Mesodermal cell (in vitro differentiated cells): ENCODE measurements around the gene DNAH1.

Experiments
- H3K27ac ChIP-seq: 2 replicates; pipeline ENCODE4 v1.7.0; 2013; ENCODE audit warnings: mild to moderate bottlenecking, low read depth, low read length, moderate library complexity; ENCODE audit not compliant: severe bottlenecking
- H3K36me3 ChIP-seq: 2 replicates; pipeline ENCODE4 v1.7.1; 2013; ENCODE audit warnings: mild to moderate bottlenecking, low read length, moderate library complexity; ENCODE audit not compliant: control insufficient read depth, insufficient read depth
- H3K4me1 ChIP-seq: one replicate; pipeline ENCODE4 v1.7.1; 2013; ENCODE audit warnings: mild to moderate bottlenecking, low read length; ENCODE audit not compliant: insufficient read depth, control insufficient read depth, poor library complexity, severe bottlenecking
- H3K4me3 ChIP-seq: 2 replicates; pipeline ENCODE4 v1.7.0; 2013; ENCODE audit warnings: low read length, control low read depth, mild to moderate bottlenecking; ENCODE audit not compliant: insufficient read depth, poor library complexity, severe bottlenecking; ENCODE audit errors: extremely low read depth
- H3K9me3 ChIP-seq: 2 replicates; pipeline ENCODE4 v1.7.1; 2013; ENCODE audit warnings: mild to moderate bottlenecking, low read length, moderate library complexity; ENCODE audit not compliant: control insufficient read depth
- WGBS, 2 experiments: methylation state at CpG; one replicate each; pipeline ENCODE4 v1.1.5; 2013; ENCODE audit warnings: missing lambda C conversion rate in 2 of 2; ENCODE audit not compliant: insufficient coverage in 2 of 2; 5-methylcytosine and 5-hydroxymethylcytosine counted together

Gene DNAH1

DNA sequence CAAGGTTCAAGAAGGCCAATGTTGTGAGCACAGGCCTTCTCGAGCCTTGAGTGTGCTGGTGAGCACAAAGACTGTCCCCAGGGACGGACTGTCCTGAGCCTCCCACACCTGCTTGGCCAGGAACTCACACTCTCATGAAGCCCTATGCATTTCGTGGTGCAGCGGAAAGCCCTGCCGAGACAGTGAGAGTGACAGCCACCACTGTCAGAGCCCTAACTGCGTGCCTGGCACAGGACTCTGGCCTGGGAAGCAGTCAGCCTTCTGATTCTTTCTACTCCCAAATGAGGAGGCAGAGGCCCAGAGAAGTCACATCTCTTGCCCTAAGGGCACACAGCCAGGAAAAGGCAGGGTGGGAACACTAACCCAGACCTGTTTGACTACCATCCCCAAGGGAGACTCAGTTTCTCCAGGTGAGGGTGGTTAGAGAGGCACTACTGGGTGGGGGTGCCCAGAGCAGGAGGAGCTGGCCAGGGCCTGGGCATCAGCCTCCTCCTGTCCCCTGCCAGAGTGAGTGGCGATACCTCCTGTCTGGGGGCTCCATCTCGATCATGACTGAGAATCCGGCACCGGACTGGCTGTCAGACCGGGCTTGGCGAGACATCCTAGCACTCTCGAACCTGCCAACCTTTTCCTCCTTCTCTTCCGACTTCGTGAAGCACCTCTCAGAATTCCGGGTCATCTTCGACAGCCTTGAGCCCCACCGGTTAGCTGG is 78.0 kb downstream of the DNAH1 start:
- WGBS, 2 experiments = 91% methylated on average over 18 of the region's 18 CpGs
- no peak overlapping the region for H3K4me3 ChIP-seq

GRCh38 chr3:52394751-52395502 is 78.8 kb downstream of the DNAH1 start:
- H3K36me3 ChIP-seq = peaks cover 1% of the 10 kb centered on the region
- no peaks in the 10 kb centered on the region for H3K9me3 ChIP-seq
- H3K27ac ChIP-seq = no peak overlapping the region
- no peaks in the 10 kb centered on the region for H3K4me1 ChIP-seq
- no peak overlapping the region for H3K4me3 ChIP-seq
- 86 to 95% methylated on average over 6 to 7 of the region's 10 CpGs for WGBS, 2 experiments

More for the DNA sequence above, 78.0 kb downstream of the DNAH1 start:
- Histone ChIP-seq H3K36me3 (no peaks in the 10 kb centered on the region), H3K27ac (no peak overlapping the region), H3K4me1 (no peaks in the 10 kb centered on the region), H3K9me3 (no peaks in the 10 kb centered on the region)

- Histone ChIP-seq H3K36me3 (peaks cover 7% of the 10 kb centered on the region), H3K4me1 (no peaks in the 10 kb centered on the region), H3K4me3 (no peak overlapping the region), H3K9me3 (no peaks in the 10 kb centered on the region), H3K27ac (no peak overlapping the region)
- 82 to 84% methylated on average over 8 of the region's 8 CpGs for WGBS, 2 experiments
Observed at GRCh38 chr3:52395503-52395865, 79.4 kb downstream of the DNAH1 start.

- 92 to 94% methylated on average over 18 to 23 of the region's 25 CpGs for WGBS, 2 experiments
- H3K9me3 ChIP-seq = no peaks in the 10 kb centered on the region
Observed at GRCh38 chr3:52396011-52396906, 80.1 kb downstream of the DNAH1 start.

DNA sequence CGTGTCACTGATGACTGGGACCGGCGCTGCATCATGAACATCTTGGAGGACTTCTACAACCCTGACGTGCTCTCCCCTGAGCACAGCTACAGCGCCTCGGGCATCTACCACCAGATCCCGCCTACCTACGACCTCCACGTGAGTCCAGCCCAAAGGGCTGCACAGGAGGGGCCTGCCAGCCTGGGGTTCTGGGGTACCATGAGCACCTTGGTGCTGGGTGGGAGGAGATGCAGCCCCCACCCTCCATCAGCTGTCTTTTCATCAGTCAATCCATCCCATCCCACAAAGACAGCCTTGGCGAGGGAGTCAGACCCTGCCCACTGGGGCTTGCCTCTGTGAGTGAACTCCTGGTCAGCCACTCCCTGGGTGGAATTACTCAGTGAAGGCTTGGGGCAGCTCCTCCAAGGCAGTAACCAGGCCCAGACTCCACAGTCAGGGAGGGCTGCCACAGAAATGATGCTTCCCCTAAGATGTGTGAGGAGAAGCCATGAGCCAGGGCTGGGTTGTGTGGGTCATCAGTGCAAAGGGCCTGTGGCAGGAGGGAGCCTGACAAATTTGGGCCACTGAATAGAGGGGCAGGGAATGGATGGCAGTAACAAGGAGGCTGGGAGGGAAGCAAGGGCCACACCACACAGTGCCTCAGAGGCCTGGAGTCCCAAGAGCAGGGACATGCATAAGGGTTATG is 80.9 kb downstream of the DNAH1 start:
- Histone ChIP-seq H3K27ac (no peak overlapping the region), H3K4me3 (no peak overlapping the region), H3K4me1 (no peaks in the 10 kb centered on the region), H3K36me3 (peaks cover 22% of the 10 kb centered on the region), H3K9me3 (no peaks in the 10 kb centered on the region)
- 85 to 90% methylated on average over 9 to 10 of the region's 10 CpGs for WGBS, 2 experiments

More at GRCh38 chr3:52396011-52396906, 80.1 kb downstream of the DNAH1 start:
- H3K27ac ChIP-seq = no peak overlapping the region
- no peak overlapping the region for H3K4me3 ChIP-seq
- peaks cover 15% of the 10 kb centered on the region for H3K36me3 ChIP-seq
- no peaks in the 10 kb centered on the region for H3K4me1 ChIP-seq

DNA sequence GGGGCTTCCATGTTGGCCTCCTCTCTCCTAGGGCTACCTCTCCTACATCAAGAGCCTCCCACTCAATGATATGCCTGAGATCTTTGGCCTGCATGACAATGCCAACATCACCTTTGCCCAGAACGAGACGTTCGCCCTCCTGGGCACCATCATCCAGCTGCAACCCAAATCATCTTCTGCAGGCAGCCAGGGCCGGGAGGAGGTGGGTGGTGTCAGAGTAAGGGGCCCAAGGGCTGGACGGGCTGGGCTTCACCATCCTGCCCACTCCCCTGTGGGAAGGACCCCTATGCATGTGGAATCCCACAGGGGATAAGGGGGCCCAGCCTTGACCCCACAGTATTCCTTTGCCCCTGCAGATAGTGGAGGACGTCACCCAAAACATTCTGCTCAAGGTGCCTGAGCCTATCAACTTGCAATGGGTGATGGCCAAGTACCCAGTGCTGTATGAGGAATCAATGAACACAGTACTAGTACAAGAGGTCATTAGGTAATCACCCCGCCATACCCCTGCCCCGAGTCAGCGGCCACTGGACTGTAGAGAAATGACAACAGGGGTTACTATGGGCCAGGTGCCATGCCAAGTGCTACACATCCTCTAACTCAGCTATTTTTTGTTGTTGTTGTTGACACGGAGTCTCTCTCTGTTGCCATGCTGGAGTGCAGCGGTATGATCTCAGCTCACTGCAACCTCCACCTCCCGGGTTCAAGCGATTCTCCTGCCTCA is 81.7 kb downstream of the DNAH1 start:
- no peak overlapping the region for H3K27ac ChIP-seq
- H3K4me1 ChIP-seq = no peaks in the 10 kb centered on the region
- peaks cover 30% of the 10 kb centered on the region for H3K36me3 ChIP-seq
- no peak overlapping the region for H3K4me3 ChIP-seq
- no peaks in the 10 kb centered on the region for H3K9me3 ChIP-seq
- 83 to 88% methylated on average over 7 to 12 of the region's 13 CpGs for WGBS, 2 experiments

DNA sequence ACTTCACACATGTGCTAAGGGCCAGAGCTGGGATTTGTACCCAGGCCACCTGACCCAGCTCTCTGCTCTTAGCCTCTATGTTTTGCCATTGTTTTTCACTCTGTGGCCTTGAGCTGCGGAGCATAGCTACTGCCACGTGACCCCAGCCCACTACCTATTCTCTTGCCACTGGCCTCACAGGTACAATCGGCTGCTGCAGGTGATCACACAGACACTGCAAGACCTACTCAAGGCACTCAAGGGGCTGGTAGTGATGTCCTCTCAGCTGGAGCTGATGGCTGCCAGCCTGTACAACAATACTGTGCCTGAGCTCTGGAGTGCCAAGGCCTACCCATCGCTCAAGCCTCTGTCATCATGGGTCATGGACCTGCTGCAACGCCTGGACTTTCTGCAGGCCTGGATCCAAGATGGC is 82.6 kb downstream of the DNAH1 start:
- H3K9me3 ChIP-seq = no peaks in the 10 kb centered on the region
- H3K4me1 ChIP-seq = no peaks in the 10 kb centered on the region
- H3K4me3 ChIP-seq = no peak overlapping the region
- H3K27ac ChIP-seq = no peak overlapping the region
- WGBS, 2 experiments = 92 to 94% methylated on average over 5 of the region's 5 CpGs
- H3K36me3 ChIP-seq = peaks cover 39% of the 10 kb centered on the region

DNA sequence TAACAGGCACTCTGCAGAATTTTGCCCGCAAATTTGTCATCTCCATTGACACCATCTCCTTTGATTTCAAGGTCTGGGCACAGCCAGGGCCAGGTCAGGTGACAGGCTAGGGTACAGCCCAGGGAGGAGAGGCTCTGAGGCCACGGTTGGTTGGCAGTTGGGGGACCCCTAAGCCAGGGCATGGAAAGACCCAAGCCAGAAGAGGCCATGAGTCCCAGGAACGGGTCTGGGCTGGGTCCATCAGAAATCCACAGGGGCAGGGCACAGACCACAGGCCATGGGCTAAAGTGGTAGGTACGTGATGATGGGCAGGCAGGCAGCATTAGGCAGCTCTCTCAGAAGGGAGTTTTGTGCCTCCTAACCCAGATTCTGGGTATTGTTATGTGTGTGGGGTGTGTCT is 83.0 kb downstream of the DNAH1 start:
- H3K36me3 ChIP-seq = peaks cover 43% of the 10 kb centered on the region
- no peaks in the 10 kb centered on the region for H3K9me3 ChIP-seq
- WGBS, 2 experiments = 94 to 97% methylated on average over 4 of the region's 4 CpGs
- no peak overlapping the region for H3K4me3 ChIP-seq
- no peak overlapping the region for H3K27ac ChIP-seq
- H3K4me1 ChIP-seq = no peaks in the 10 kb centered on the region

- 91 to 98% methylated on average over 5 to 6 of the region's 6 CpGs for WGBS, 2 experiments
Observed at GRCh38 chr3:52399593-52399992, 83.5 kb downstream of the DNAH1 start.

More at GRCh38 chr3:52399593-52399992, 83.5 kb downstream of the DNAH1 start:
- peaks cover 48% of the 10 kb centered on the region for H3K36me3 ChIP-seq
- no peak overlapping the region for H3K27ac ChIP-seq
- H3K9me3 ChIP-seq = no peaks in the 10 kb centered on the region
- no peak overlapping the region for H3K4me3 ChIP-seq
- no peaks in the 10 kb centered on the region for H3K4me1 ChIP-seq
